GM12891 (cell line): Measurements from ENCODE around the gene TNFSF12.

Source experiments
- DNase-seq: peaks from one replicate; pipeline ENCODE4 v3.0.0; 2011; ENCODE audit warnings: low spot score; ENCODE audit not compliant: insufficient read length
- FAIRE-seq: peaks from 2 replicates; lab custom pipeline; 2011; peaks lifted over from hg19 to GRCh38; lab: Jason Lieb, UNC
- PAX5 ChIP-seq: IDR thresholded peaks from 2 replicates; pipeline ENCODE4 v1.6.1; 2011; ENCODE audit warnings: low read length, moderate library complexity, mild to moderate bottlenecking; ENCODE audit not compliant: insufficient read depth, severe bottlenecking
- POLR2A ChIP-seq: IDR thresholded peaks from 2 replicates; pipeline ENCODE4 v1.6.1; 2011; ENCODE audit warnings: low read depth, low read length, control low read depth
- POLR2AphosphoS5 ChIP-seq: IDR thresholded peaks from 2 replicates; pipeline ENCODE4 v1.6.1; 2011; ENCODE audit warnings: low read depth, low read length, control low read depth
- POU2F2 ChIP-seq: IDR thresholded peaks from 2 replicates; pipeline ENCODE4 v1.6.1; 2011; ENCODE audit warnings: low read depth, mild to moderate bottlenecking, control low read depth, low read length, moderate library complexity
- SPI1 ChIP-seq: IDR thresholded peaks from 2 replicates; pipeline ENCODE4 v1.6.1; 2011; ENCODE audit warnings: low read depth, low read length, control low read depth
- TAF1 ChIP-seq: IDR thresholded peaks from 2 replicates; pipeline ENCODE4 v1.6.1; 2011; ENCODE audit warnings: low read depth, low read length, control low read depth

The TNFSF12 gene

DNA sequence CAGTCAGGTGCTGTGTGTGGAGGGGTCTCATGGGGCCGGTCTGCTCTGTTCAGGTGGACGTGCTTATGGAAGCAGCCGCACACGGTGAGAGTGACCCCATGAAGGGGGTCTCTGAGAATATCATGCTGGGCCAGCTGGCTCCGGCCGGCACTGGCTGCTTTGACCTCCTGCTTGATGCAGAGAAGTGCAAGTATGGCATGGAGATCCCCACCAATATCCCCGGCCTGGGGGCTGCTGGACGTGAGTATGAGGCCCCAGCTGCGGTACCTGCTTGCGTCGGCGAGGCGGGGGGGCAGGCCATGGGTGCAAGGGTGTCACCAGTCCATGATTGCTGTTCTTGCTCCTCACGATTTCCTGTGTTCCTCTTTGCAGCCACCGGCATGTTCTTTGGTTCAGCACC lies 36.8 kb upstream of the TNFSF12 start:
- no peak for DNase-seq
- no peak for FAIRE-seq
- TF ChIP-seq POLR2AphosphoS5 (no peak), PAX5 (no peak), POU2F2 (no peak), TAF1 (no peak), SPI1 (no peak), POLR2A (no peak)

DNA sequence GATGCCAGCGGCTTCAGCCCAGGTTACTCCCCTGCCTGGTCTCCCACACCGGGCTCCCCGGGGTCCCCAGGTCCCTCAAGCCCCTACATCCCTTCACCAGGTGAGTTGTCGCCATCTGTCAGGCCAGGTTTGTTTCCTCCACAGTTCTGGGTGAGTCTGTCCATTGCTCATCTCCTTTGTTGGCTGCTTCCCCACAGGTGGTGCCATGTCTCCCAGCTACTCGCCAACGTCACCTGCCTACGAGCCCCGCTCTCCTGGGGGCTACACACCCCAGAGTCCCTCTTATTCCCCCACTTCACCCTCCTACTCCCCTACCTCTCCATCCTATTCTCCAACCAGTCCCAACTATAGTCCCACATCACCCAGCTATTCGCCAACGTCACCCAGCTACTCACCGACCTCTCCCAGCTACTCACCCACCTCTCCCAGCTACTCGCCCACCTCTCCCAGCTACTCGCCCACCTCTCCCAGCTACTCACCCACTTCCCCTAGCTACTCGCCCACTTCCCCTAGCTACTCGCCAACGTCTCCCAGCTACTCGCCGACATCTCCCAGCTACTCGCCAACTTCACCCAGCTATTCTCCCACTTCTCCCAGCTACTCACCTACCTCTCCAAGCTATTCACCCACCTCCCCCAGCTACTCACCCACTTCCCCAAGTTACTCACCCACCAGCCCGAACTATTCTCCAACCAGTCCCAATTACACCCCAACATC lies 35.9 kb upstream of the TNFSF12 start:
- TF ChIP-seq SPI1 (no peak), POU2F2 (no peak), POLR2A (peak; percentile 25; the same call in 1 of the 2 replicates)
- no peak for DNase-seq
- FAIRE-seq, result no peak

DNA sequence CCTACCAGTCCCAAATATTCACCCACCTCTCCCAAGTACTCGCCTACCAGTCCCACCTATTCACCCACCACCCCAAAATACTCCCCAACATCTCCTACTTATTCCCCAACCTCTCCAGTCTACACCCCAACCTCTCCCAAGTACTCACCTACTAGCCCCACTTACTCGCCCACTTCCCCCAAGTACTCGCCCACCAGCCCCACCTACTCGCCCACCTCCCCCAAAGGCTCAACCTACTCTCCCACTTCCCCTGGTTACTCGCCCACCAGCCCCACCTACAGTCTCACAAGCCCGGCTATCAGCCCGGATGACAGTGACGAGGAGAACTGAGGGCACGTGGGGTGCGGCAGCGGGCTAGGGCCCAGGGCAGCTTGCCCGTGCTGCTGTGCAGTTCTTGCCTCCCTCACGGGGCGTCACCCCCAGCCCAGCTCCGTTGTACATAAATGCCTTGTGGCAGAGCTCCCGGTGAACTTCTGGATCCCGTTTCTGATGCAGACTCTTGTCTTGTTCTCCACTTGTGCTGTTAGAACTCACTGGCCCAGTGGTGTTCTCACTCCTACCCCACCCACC lies 34.9 kb upstream of the TNFSF12 start:
- no peak for TF ChIP-seq POLR2A
- TF ChIP-seq POLR2AphosphoS5, result peak; percentile 28; the same call in 1 of the 2 replicates
- no peak for DNase-seq
- no peak for FAIRE-seq

DNA sequence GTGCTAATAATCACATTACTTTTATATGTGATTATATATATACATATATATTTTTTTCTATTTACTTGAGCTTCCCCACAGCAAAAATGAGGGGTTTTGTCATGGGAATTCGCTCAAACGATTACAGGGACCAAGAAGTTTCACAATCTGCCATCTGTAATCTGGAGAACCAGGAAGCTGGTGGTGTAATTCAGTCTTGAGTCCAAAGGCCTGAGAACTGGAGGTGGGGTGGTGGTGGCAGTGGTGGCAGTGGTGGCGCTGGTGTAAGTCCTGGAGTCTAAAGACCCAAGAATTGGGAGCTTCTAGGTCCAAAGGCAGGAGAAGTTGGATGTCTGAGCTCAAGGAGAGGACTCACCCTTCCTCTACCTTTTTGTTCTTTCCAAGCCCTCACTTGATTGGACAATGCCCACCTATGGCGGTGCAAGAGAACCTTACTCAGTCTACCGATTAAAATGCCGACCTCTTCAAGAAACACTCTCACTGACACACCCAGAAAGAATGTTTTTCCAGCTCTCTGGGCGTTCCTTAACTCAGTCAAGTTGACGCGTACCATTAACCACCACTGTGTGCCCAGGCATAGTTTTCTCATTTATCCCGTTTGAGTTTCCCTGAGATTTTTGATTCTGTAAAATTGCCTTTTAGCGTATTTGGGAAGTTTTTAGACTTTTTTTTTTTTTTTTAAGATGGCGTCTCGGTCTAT lies 32.8 kb upstream of the TNFSF12 start:
- FAIRE-seq (no peak), DNase-seq (no peak)
- TF ChIP-seq TAF1, result no peak
- TF ChIP-seq SPI1, result no peak
- TF ChIP-seq PAX5, result no peak
- TF ChIP-seq POU2F2, result no peak
- TF ChIP-seq POLR2A, result no peak
- TF ChIP-seq POLR2AphosphoS5, result peak; percentile 68; the same call in 1 of the 2 replicates

DNA sequence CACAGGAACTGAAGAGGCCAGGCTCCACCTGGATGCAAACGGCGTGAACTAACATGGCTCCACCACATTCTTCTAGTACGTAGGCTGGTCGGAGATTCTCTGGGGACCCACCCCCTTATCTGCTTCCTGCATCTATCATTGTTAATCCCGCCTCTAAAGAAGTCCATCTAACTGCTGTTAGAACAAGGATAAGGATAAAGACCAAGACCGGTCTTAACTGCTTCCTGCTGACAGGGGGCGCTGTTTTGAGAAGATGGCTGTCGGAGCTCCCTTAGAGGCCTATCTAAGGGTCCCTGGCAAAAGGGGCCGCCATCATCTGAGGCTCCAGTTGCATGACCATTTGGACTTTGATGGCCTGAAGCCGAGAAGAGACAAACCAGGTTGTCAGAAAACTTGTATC lies 25.8 kb upstream of the TNFSF12 start:
- DNase-seq (no peak), FAIRE-seq (peak; percentile 76)
- TF ChIP-seq POU2F2, result no peak
- TF ChIP-seq SPI1, result no peak
- no peak for TF ChIP-seq PAX5
- no peak for TF ChIP-seq POLR2AphosphoS5
- no peak for TF ChIP-seq TAF1
- no peak for TF ChIP-seq POLR2A

DNA sequence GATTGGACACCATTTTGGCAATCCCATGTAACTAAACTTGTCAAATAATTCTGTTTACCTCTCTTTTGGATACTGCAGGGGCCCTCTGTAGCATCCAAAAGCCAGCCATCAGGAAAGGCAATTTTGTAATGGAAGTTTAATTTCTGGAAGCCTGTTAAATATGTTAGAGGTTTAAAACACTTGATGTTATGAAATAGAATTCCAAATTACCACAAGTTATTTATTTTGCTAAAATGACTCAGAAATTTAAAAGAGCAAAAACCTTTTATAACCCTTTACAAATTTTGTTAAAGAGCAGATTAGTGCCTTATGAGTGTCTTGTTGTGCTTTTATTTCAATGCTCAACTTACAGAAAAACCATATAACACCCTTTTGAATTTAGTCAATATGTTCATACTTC lies 20.0 kb upstream of the TNFSF12 start:
- no peak for TF ChIP-seq SPI1
- FAIRE-seq (no peak), DNase-seq (no peak)

DNA sequence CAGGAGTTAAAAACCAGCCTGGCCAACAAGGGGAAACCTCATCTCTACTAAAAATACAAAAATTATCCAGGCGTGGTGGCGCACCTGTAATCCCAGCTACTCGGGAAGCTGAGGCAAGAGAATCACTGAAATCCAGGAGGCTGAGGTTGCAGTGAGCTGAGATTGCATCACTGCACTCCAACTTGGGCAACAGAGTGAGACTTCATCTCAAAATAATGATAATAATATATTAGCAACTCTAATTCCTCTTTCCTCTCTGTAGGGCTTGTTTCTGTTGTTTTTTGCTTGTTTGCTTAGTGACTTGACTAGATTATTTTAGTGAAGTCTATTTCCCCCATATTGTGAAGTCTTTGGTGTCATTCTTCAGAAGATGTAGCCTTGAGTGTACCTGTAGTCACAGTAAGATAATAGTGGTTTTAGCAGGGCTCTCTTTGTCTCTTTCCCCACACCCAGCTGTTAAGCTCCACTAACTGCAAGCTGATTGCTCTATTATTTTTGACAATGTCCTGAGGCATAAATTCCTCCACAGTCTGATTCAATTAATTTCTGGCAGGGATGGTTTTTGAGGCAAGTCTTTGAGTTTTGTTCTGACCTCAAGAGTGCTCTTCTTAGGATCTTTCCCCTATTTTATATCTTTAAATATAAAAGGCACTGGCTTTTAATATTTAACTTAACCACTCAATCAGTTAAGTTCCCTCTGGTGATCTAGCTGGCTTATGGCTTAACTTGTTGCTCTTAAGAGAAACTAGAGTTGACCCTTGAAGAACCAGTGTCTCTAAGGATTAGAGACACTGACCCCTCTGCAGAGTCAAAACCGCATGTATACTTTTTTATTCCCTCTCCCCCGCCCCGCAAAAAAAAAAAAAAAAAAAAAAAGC lies 18.6 kb upstream of the TNFSF12 start:
- DNase-seq, result no peak
- TF ChIP-seq PAX5 (no peak), TAF1 (no peak), POU2F2 (no peak), SPI1 (no peak), POLR2A (no peak), POLR2AphosphoS5 (no peak)
- FAIRE-seq, result no peak

DNA sequence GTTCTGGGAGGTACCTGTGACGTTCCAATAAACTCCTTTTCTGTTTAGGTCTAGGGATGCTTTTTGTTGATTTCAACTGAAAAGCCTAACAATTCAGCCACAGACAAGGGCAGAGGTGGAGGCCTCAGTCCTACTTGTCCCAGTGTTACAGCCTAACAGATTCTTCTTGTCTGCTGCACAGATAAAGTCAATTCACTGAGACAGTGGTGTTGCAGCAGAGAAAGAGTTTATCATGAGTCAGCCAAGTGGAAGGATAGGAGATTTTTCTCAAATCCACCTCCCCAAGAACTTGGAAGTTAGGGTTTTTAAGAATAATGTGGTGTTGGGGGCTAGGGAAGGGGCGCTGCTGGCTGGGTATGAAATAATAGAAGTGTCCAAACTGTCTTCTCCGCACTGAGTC lies 10.8 kb upstream of the TNFSF12 start:
- DNase-seq (no peak), FAIRE-seq (no peak)

DNA sequence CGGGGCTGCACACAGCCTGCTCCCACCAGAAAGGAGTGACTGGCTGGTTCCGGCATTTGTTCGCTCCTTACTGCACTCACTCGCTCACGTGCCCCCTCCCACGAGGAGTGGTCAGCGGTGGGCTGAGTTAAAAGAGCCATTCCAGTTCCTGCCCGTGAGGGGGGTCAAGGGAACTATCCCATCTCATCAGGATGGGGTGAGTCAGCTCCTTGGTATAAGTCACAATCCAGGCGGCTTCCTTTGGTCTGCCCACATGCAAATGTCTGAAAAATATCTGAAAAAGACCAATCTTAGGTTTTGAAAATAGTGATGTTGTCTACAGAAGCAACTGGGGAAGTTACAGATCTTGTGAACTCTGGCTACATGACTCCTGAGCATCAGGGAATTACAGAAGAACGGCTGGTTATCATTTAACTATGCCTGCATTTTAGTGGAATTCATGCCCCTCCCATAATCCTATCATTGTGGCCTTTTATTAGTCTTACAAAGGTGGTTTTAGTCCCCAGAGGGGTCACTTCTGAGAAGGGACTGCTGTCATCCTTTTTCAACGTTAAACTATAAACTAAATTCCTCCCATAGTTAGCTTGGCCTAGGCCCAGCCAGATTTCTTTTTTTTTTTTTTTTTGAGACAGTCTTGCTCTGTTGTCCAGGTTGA lies 9.8 kb upstream of the TNFSF12 start:
- DNase-seq (no peak), FAIRE-seq (no peak)
- no peak for TF ChIP-seq POLR2AphosphoS5
- no peak for TF ChIP-seq POLR2A
- no peak for TF ChIP-seq TAF1
- TF ChIP-seq SPI1, result no peak

More for the DNA sequence above, 10.8 kb upstream of the TNFSF12 start:
- TF ChIP-seq POLR2A (no peak), SPI1 (no peak), POU2F2 (no peak), PAX5 (no peak), POLR2AphosphoS5 (no peak), TAF1 (no peak)

DNA sequence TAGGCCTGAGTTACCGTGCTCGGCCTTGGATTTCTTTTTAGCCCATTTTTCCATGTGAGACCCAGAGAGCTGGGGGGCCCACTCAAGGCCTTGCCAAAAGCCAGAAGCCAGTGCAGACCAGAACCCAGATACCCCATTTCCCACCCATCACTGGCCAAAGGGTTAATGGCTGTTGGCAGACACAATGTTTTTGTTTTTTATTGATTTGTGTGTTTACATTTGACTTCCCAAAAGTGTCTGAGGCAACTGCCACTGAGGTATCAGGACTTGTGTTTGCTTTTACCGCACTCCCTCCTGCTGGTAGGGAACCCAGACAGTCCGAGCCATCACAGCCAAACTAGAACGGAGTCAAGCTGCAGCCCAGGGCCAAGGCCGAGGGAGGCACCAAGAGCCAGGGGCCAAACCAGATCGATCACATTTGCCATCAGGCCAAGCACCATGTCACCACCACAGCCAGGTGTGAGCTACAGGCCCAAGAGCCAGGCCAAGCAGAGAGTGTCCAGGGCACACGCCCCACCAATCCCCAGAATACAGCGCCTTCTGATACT lies 7.7 kb upstream of the TNFSF12 start:
- FAIRE-seq (no peak), DNase-seq (no peak)
- TF ChIP-seq SPI1, result no peak
- no peak for TF ChIP-seq POU2F2
- no peak for TF ChIP-seq PAX5
- TF ChIP-seq POLR2A, result no peak
